ENCODE results near the gene SCAMP5.

SCAMP5 gene

DNA sequence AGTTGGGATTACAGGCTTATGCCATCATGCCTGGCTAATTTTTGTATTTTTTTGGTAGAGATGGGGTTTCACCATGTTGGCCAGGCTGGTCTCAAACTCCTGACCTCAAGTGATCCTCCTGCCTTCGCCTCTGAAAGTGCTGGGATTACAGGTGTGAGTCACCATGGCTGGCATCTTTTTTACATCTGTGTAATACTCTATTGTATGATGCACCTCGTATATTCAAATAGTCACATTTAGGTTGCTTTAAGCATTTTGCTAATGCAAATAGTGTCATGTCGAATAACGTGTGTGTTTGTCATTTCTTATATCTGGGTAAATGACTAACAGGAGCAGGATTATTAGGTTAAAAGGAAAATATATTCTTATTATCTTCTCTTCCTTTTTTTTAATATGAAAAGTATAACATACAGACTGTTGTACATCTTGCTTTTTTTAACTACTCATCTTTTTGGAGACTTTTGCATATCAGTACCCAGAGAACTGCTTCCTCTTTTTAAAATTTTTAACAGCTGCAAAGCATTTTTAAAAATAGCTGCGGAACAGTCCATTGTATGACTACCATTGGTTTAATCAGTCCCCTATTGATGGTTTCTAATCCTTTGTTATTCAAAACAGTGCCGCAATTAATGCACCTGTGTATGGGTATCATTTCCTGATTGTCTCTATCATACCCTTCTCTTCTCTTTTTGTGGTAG lies 13.4 kb downstream of the SCAMP5 start:
- no peak for DNase-seq
- intact Hi-C loops (cut with DNase I): no loop called here

DNA sequence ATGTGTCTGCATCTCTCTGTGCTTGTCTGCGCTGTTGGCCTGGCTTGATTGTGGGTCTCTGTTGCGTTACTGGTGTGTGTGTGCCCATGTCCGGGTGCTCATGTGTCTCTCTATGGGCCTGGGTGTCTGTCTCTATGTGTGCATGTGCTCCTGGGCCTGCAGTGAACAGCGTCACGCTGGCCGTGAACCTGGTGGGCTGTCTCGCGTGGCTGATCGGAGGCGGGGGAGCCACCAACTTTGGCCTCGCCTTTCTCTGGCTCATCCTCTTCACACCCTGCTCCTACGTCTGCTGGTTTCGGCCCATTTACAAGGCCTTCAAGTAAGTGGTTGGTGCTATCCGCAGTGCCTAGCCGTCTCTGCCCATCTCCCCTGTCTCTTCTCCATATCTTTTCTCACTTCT lies 21.1 kb downstream of the SCAMP5 start:
- no peak for DNase-seq
- intact Hi-C loops (cut with DNase I): no loop called here

DNA sequence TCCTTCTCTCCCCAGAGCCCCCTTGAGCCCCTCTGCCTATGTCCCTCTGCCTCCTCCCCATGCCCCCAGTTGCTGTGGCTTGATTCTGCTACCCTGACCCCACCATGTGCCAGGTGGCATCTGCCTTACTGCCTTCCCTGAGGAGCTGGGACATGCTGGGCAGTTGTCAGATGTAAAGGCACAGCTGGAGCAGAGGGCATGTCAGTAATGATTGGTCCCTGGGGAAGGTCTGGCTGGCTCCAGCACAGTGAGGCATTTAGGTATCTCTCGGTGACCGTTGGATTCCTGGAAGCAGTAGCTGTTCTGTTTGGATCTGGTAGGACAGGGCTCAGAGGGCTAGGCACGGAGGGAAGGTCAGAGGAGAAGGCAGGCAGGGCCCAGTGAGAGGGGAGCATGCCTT lies 24.6 kb downstream of the SCAMP5 start:
- no peak for DNase-seq
- intact Hi-C loops (cut with DNase I): no loop called here

DNA sequence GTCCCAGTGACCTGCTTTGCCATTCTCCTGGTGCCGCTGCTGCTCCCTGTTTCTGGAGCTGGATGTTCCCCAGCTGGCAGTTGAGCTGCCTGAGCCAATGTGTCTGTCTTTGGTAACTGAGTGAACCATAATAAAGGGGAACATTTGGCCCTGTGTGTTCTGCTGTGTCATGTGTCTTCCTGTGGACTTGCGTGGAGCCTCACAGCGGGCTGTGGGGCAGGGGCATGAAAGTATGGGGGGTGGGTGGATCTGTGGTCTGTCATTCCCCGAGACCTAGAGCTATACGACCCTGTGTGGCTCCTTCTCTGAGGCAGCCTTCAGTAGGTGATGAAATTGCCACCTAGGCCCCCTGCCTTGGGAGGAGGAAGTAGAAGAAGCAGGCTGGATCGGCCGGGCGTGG lies 26.0 kb downstream of the SCAMP5 start:
- DNase-seq: no peak

DNA sequence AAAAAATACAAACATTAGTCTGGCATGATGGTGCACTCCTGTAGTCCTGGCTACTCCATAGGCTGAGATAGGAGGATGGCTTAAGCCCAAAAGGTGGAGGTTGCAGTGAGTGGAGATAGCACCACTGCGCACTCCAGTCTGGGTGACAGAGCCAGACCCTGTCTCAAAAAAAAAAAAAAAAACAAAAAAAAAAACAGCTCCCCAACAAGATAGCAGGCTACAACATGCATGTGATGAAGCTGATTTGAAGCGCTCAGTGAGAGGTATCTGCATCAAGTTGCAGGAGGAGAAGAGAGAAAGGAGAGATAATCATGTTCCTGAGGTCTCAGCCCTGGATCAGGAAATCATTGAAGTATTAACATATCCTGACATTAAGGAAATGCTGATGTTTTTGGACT lies 27.4 kb downstream of the SCAMP5 start:
- intact Hi-C loops (cut with DNase I): no loop called here
- no peak for DNase-seq

More for the DNA sequence above, 26.0 kb downstream of the SCAMP5 start:
- intact Hi-C loops (cut with DNase I): no loop called here

DNA sequence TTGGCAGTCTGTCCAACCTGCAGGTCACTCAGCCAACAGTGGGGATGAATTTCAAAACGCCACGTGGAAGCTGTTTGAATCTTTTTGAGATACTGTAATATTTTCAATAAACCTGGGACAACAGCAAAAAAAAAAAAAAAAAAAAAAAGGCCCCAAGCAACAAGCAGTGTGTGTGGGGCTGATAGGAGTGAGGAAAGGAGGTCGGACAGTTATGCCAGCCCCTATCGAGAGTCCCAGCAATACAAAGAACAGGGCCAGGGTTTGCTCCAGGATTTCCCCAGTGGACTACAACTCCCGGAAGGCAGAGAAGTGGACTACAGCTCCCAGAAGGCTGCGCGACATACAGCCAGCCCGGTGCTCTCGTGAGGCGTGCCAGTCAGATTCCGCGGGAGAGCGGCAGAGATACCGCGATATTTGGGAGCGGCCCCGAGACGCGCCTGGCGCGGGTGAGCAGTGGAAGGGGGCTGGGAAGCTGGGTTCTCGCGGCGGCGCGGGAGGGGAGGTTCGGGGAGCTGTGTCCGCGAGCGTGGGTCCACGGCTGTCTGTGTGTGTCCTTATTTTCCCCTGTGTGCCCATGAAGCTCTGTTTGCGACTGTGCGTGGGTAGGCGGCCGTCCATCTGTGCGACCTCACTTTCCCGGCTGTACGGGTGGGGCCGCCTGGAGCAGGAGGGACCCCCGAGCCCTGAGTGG lies 28.0 kb downstream of the SCAMP5 start, which contains the start of gene PPCDC:
TSS of gene PPCDC (plus strand) at position 410 of the 691 bp plus-strand sequence. CDS start 4,729 bp downstream, outside the sequence.
- intact Hi-C loops (cut with DNase I): no loop called here
- DNase-seq: peak; percentile 92 to 99 (median 97)

DNA sequence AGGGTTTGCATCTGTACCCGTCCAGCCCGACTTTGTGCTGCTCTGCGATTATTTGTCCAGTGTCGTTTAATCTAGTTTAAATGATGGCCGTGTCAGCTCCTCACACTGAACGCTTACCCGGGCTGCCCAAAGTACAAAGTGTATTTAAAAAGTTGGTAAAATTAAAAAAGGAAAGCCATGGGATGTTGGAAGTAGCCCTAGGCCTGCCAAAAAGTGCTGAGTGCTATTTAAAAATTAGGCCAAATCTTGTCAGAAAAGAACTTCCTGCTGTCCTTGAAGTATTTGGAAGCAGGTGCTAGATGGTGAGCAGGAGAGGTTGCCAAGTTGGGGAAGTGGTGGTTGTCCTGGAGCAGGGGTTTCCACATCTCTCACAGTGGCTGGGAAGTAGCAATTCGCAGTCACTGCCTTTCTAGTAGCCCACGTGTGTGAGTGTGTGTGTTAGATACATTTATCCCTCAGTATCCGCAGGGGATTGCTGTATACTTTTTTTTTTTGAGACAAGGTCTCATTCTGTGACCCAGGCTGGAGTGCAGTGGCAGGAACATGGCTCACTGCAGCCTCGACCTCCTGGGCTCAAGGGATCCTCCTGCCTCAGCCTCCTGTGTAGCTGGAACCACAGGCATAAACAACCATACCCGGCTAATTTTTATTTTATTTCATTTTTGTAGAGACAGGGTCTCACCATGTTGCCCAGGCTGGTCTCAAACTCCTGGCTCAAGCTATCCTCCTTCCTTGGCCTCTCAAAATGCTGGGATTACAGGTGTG lies 28.7 kb downstream of the SCAMP5 start:
- DNase-seq: no peak
- intact Hi-C loops (cut with DNase I): no loop called here

DNA sequence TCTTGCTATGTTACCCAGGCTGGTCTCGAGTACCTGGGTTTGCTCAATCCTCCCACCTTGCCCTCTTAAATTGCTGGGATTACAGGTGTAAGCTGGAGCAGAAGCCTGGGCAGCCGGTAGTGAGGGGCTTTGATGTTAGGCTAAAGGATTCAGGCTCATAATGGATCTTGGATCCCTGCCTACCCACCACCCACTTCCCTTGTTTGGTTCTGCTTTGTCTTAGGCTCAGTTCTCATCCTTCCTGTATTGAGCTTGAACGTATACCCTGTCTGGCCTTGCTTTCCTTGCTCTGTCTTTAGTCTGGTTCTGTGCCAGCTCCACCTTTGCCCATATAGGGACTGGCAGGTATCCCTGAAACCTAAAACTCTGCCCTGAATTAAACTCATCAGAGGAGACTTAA lies 29.7 kb downstream of the SCAMP5 start:
- intact Hi-C loops (cut with DNase I): no loop called here
- DNase-seq: no peak

DNA sequence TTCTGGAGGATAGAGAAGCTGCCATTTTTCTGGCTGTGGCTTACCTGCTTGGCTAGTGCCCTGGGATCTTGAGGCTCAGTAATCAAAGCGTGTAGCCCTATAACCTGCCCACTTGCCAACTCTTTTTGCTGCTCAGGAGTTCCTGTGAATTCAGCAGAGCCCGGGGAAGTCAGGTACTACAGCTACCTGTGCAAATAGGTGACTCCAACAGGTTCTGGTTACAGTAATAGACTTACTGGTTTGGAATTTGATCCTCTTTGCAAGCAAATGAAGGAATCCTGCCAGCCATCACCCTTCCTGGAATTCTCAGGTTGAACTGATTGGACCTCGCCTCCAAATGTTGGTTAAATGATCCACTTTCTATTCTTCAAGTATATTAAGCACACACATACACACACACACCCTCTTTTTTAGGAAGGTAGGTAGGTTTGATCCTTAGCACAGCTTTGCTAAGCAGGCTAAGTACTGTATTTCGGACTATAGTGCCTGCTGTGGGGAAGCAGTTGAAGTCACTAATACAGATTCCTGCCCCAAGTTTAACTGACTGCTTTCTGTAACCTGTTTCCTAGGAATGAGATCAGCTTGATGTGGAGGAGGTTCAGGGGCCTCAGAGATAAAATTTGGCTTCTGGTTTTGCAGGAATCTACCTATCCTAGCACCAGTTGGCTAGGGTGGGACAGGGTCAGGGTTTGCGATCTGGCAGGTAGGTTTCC lies 30.3 kb downstream of the SCAMP5 start:
- no peak for DNase-seq
- intact Hi-C loops (cut with DNase I): no loop called here

DNA sequence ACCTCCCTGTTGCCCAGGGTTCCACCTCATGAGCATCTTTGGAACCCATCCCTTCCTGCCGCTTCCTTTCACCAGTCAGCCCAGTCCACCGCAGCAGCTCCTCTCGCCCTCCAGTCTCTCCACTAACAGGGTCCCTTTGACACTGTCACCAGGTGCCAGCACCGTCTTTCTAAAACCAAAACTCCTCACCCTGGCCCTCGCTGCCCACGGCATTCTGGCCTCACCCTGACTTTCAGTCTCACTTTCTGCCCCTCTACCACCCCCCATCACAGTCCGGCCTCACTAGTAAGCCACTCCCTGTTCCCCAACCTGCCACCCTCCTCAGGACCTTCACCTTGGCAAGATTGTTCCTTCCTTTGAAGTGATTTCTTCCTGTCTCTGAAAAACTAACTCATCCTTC lies 32.2 kb downstream of the SCAMP5 start:
- intact Hi-C loops (cut with DNase I): no loop called here
- no peak for DNase-seq

DNA sequence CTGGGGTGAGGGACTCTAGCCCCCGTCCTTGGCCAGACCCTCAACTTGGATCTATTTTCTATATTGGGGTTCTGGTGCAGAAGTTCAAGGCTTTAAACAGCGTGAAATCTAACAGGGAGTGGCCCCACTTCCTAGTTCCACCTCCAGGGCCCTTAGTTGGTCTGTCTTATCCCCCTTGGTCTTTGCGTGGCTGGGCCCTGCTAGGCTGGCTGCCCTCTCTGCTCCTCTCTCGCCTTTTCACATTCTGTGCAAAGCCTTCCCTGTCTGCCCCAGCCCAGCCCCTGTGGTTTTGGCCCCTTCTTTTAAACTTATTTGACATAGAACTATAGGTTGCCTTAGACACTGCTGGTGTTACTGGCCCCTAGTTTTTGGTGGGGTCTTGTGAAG lies 33.6 kb downstream of the SCAMP5 start:
- no peak for DNase-seq
- intact Hi-C loops (cut with DNase I): loop anchor here (1.0 kb wide), 1 partner anchor 175 kb away; no protein-coding TSS in a partner anchor

DNA sequence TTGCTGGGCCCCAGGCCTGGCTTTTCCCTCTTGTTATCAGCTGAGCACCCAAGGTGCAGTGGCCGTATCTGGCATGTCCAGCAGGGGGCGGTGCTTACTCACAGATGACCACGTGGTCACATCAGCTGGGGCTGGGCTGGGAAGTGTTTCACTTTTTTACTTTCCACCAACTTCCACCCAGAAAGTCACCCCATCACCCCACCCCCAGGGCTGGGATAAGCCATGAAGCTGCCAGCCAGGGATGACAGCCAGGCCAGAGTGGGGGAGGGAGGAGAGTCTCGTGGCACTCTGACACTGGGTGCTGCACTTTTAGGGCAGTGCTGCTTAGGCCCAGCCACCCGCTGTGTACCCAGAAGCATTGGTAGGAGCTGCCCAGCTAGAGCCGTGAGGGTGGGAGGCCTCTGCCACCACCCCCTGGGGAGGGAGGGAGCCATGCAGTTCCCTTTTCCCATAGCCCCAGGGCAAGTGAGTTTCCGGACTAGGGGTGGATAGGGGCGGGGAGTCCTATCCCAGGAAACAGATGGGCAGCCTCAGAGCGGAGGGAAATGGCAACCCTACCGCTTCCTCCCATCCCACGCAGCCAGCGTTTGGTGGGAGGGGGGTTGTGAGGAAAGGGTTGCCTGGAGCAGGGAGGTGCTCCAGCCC lies 34.1 kb downstream of the SCAMP5 start:
- intact Hi-C loops (cut with DNase I): loop anchor here (1.0 kb wide), 1 partner anchor 175 kb away; no protein-coding TSS in a partner anchor
- peak; percentile 80 to 99 (median 94) for DNase-seq

DNA sequence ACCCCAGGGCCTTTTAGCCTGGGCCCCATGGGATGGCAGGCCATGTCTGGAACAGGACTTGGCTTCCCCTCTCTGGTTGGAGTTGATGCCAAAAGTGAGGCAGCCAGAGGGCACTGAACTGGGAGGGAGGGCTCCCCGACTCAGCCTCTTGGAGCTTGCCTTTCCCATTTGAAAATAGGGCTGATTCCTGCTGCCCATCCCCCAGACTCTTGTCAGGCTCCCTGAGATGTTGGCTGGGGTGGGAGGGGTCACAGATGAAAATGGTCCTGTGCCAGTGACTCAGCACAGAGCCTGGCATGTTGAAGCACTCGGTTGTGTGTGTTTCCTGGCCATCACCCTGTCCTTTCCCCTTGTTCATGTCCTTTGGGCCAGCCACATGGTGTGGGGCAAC lies 34.7 kb downstream of the SCAMP5 start:
- peak in 1 of 10 donors; percentile 87 for DNase-seq
- intact Hi-C loops (cut with DNase I): no loop called here

DNA sequence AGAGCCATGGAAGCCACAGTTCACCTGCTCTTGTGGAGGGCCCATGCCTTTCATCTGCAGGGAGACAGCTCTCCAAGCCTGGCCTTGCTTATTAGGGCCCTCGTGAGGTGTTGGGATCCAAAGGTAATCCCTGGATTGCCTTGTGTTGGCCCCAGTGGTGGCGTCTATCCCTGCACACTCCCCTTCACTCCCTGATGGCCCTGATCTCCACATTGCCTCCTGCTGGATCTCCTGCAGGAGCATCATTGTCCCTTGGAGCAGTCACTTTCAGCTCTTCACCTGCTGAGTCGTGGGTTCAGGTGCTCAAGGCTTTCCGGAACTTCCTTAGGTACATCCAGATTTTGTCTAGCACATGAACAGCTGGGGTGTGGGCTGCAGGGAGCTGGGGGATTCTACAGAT lies 35.1 kb downstream of the SCAMP5 start:
- no peak for DNase-seq
- intact Hi-C loops (cut with DNase I): no loop called here

DNA sequence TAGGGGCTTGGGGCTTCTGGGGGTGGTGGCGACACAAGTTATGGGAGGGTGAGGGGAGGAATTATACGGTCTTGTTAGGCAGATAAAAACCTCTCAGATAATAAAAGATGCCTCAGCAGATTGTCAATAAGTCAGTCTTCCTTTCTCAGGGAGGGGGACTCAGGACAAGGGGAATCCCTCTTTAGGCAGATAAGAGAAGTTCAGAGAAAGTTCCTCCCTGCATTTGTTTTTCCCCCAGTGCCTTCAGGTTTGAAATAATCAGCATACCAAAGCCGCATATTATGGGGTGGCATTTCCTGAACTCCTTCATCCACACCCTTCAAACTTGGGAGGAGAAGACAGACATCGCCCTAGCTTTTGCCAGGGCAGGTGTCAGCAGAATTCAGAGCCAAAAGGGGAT lies 36.5 kb downstream of the SCAMP5 start:
- intact Hi-C loops (cut with DNase I): no loop called here
- DNase-seq: peak in 1 of 10 donors; percentile 1

DNA sequence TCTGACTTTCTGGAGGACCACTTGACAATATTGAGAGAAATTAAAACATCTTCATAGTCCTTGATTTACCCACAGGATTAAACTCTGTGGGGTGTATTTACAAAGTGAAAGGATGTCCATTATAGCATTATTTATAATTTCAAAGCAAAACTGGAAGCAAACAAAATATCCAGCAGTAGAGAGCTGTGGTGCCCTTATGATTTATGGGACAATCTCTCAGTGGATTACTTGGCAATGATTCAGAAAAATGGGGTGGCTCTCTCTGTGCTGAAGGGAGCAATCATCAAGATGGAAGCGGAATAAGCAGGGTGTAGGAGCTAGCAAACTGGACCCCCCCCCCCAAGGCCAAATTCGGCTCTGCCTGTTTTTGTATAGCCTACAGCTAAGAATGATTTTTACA lies 37.0 kb downstream of the SCAMP5 start:
- DNase-seq: no peak
- intact Hi-C loops (cut with DNase I): no loop called here

DNA sequence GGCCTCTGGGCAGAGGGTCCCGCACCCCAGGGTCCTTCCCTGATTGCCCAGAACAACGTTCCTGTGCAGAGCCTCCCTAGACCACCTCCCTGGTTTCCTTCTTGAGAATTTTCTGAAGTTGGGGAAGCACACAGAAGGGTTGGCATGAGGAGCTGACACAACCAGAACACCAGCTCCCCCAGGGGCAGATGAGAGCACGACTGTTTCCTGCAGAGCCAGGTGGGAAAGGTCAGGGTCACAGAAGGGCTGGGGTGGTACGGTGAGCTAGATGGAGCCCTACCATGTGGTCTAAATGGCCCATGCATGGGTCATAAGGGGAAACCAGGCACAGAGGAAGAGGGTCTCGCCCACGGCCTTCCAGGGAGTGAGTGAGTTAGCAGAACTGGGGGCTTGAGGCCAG lies 38.4 kb downstream of the SCAMP5 start:
- DNase-seq: no peak
- intact Hi-C loops (cut with DNase I): no loop called here

DNA sequence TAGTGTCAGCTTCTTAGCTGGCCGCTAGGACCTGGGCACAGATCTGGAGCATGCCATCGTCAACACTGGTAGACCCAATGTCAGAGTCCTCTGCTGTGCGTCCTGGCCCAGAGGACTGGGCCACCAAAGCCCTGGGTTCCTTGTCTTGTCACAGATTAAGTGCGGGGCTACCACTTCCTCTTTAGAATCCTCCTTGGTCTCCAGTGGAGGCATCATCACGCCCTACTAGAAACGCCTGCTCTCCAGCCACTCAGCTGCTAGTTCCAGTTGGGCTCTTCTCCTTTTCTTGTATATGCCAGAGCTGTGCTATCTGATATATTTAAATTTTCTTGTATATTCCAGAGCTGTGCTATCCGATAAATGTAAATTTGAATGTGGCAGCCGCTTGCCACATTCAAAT lies 39.3 kb downstream of the SCAMP5 start:
- intact Hi-C loops (cut with DNase I): no loop called here
- DNase-seq: no peak

DNA sequence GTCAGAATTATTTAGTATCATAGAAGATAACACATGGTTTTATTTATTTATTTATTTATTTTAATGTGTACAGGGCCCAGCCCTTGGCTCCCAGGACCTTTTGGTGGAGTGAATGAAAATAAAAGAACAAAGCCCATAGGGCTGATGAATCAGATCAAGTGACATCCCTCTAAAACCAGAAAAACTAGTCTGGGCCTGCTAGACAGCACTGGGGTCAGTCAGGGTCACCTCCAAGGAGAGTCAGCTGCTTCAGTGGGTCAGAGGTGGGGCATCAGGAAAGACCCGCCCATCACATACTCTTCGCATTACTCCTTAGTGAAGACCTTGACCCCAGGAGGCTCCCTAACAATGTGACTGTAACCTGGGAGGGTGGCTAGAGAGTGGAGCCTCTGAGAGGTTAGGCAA lies 40.9 kb downstream of the SCAMP5 start:
- intact Hi-C loops (cut with DNase I): no loop called here
- DNase-seq: no peak

DNA sequence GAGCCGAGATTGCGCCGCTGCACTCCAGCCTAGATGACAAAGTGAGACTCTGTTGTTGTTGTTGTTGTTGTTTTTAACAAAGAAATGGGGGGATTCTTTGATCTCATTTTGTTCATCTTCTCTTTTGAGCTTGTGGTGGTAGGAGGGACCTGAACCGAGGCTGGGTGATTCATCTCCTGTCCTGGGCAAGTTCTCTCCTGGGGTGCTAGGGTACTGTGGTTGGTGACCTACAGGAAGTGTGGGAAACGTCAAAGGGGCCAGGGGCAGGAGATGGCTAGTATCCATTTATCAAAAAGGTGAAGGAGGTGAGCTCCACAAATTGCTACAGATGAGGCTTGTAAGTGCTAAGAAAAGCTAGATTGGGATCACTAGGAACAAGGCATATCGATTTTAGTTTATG lies 42.3 kb downstream of the SCAMP5 start:
- no peak for DNase-seq
- intact Hi-C loops (cut with DNase I): no loop called here

Data from posterior cingulate gyrus (tissue), 11 donors.